HCT116 (cell line): ENCODE measurements around the gene MAP2K6. TPM values are rescaled to one million over a fixed set of nuclear protein-coding genes. Genes with fewer than 3 reads are reported as not detected.

Experiments
- ATAC-seq: fragments of 200-7000 bp; cut with Tn5 transposase; 2 replicates; pipeline ENCODE4 v1.9.1; 2020; ENCODE audit warnings: mild to moderate bottlenecking, moderate library complexity
- BruUV-seq: library from RNA; stranded (reverse); fragments of 400-500 nt; replicated peaks from 2 replicates; lab custom pipeline; 2021; lab: Mats Ljungman, UMichigan
- CTCF ChIA-PET: fragments of 300-600 bp; sonication (Branson Sonifier 250); formaldehyde crosslinking; loops from one replicate; lab custom pipeline; 2021; ENCODE audit warnings: antibody characterized with exemption; lab: Charles Lee
- POLR2A ChIA-PET: fragments of 300-600, 350-600 bp; sonication (Branson Sonifier 250); formaldehyde crosslinking; loops from one replicate; lab custom pipeline; 2021; ENCODE audit warnings: antibody characterized with exemption; lab: Charles Lee
- RAD21 ChIA-PET, 2 experiments: fragments of 300-600 bp; sonication (Branson Sonifier 250); formaldehyde crosslinking; loops; one replicate each; lab custom pipeline; 2023; ENCODE audit warnings: low total read pairs in 2 of 2; ENCODE audit not compliant: uncharacterized antibody in 2 of 2, unreplicated experiment in 2 of 2, low non-redundant PET in 1 of 2; lab: Charles Lee
- DNase-seq: peaks from one replicate; pipeline ENCODE4 v3.0.0-alpha.2; 2010; ENCODE audit warnings: low read depth, low spot score
- H2AFZ ChIP-seq: fragments of 200-600 bp; shearing (Covaris generic), sonication (generic); 2 replicates; pipeline ENCODE4 v1.6.1; 2017; ENCODE audit warnings: low read depth, mixed run types, mixed read lengths, antibody characterized with exemption, low read length; ENCODE audit not compliant: poor library complexity, severe bottlenecking
- H3K27ac ChIP-seq: 2 replicates; pipeline ENCODE4 v1.5.1; 2012; ENCODE audit warnings: low read depth, low read length
- H3K27me3 ChIP-seq: fragments of 200-600 bp; sonication (generic); 2 replicates; pipeline ENCODE4 v1.6.1; 2016; ENCODE audit warnings: mixed run types, low read length, mixed read lengths; ENCODE audit not compliant: insufficient read depth
- H3K36me3 ChIP-seq, 2 experiments: fragments of 200-500 bp in 1 of 2; fragments of 200-600 bp in 1 of 2; sonication (Bioruptor generic) in 1 of 2; sonication (generic) in 1 of 2; 2 replicates each; pipeline versions ENCODE4 v1.5.1 to v1.6.1; 2014 to 2016; ENCODE audit warnings: low read length in 2 of 2, inconsistent platforms in 1 of 2, mixed read lengths in 1 of 2, mixed run types in 1 of 2; ENCODE audit not compliant: insufficient read depth in 2 of 2, control insufficient read depth in 1 of 2
- H3K4me1 ChIP-seq, 2 experiments: fragments of 200-600 bp in 1 of 2; sonication (generic) in 1 of 2; 2 replicates each; pipeline versions ENCODE4 v1.5.1 to v1.6.1; 2012 to 2017; ENCODE audit warnings: low read length in 2 of 2, inconsistent platforms in 1 of 2, mild to moderate bottlenecking in 1 of 2, mixed read lengths in 1 of 2, mixed run types in 1 of 2, moderate library complexity in 1 of 2; ENCODE audit not compliant: insufficient read depth in 2 of 2, control insufficient read depth in 1 of 2
- H3K4me2 ChIP-seq: fragments of 200-600 bp; sonication (generic); 2 replicates; pipeline ENCODE4 v1.6.1; 2017; ENCODE audit warnings: mixed run types, low read length, mixed read lengths
- H3K4me3 ChIP-seq, 2 experiments: fragments of 200-600 bp in 1 of 2; sonication (generic) in 1 of 2; replicated peaks in 1 of 2; 2 replicates each; pipeline ENCODE4 v1.5.1; 2011 to 2016; ENCODE audit warnings: low read length in 2 of 2, control low read depth in 1 of 2, low read depth in 1 of 2, mild to moderate bottlenecking in 1 of 2, mixed read lengths in 1 of 2, mixed run types in 1 of 2
- H3K79me2 ChIP-seq: fragments of 200-600 bp; sonication (generic); 2 replicates; pipeline ENCODE4 v1.6.1; 2017; ENCODE audit warnings: mild to moderate bottlenecking, mixed run types, low read length, moderate library complexity, mixed read lengths; ENCODE audit not compliant: insufficient read depth
- H3K9ac ChIP-seq: fragments of 200-600 bp; sonication (generic); 2 replicates; pipeline ENCODE4 v1.6.1; 2016; ENCODE audit warnings: low read length, mixed read lengths
- H3K9me2 ChIP-seq: fragments of 200-600 bp; sonication (generic), shearing (Covaris generic); 2 replicates; pipeline ENCODE4 v1.6.1; 2017; ENCODE audit warnings: mixed run types, mild to moderate bottlenecking, moderate library complexity; ENCODE audit not compliant: insufficient read depth
- H3K9me3 ChIP-seq, 2 experiments: fragments of 200-500 bp in 1 of 2; fragments of 200-600 bp in 1 of 2; sonication (Bioruptor generic) in 1 of 2; sonication (generic) in 1 of 2; 2 replicates each; pipeline ENCODE4 v1.6.1; 2014 to 2017; ENCODE audit warnings: low read length in 2 of 2, mixed read lengths in 2 of 2, inconsistent platforms in 1 of 2, low read depth in 1 of 2, mild to moderate bottlenecking in 1 of 2, mixed run types in 1 of 2, moderate library complexity in 1 of 2; ENCODE audit not compliant: control insufficient read depth in 1 of 2, insufficient read depth in 1 of 2
- H4K20me1 ChIP-seq: fragments of 200-600 bp; sonication (generic), shearing (Covaris generic); 2 replicates; pipeline ENCODE4 v1.6.1; 2017; ENCODE audit warnings: mixed run types, mild to moderate bottlenecking, moderate library complexity; ENCODE audit not compliant: insufficient read depth
- CEBPB ChIP-seq: IDR thresholded peaks from 2 replicates; pipeline ENCODE4 v1.6.1; 2012; ENCODE audit warnings: low read depth
- CTCF ChIP-seq, 3 experiments: fragments of 200-600 bp in 1 of 3; sonication (generic) in 1 of 3; IDR thresholded peaks in 2 of 3; conservative IDR thresholded peaks in 1 of 3; 2 replicates each; pipeline ENCODE4 v1.5.1; 2012 to 2017; ENCODE audit warnings: low read depth in 2 of 3, low read length in 2 of 3, antibody characterized with exemption in 1 of 3, borderline replicate concordance in 1 of 3, control low read depth in 1 of 3, mild to moderate bottlenecking in 1 of 3, mixed read lengths in 1 of 3, mixed run types in 1 of 3, moderate library complexity in 1 of 3; ENCODE audit not compliant: insufficient read depth in 1 of 3
- EZH2 ChIP-seq: fragments of 200-600 bp; sonication (generic); IDR thresholded peaks from 2 replicates; pipeline ENCODE4 v1.6.1; 2017; ENCODE audit warnings: antibody characterized with exemption, mixed run types
- EZH2phosphoT487 ChIP-seq: fragments of 200-600 bp; IDR thresholded peaks from 2 replicates; pipeline ENCODE4 v1.6.1; 2018; ENCODE audit warnings: antibody characterized with exemption, borderline replicate concordance
- JUND ChIP-seq: IDR thresholded peaks from 2 replicates; pipeline ENCODE4 v1.6.1; 2012
- POLR2A ChIP-seq: IDR thresholded peaks from 2 replicates; pipeline ENCODE4 v1.7.0; 2011; ENCODE audit warnings: borderline replicate concordance; ENCODE audit not compliant: insufficient read depth, insufficient read length; ENCODE audit errors: extremely low read depth
- POLR2AphosphoS5 ChIP-seq: IDR thresholded peaks from 2 replicates; pipeline ENCODE4 v1.6.1; 2011; ENCODE audit warnings: mild to moderate bottlenecking, low read depth, low read length, moderate library complexity
- SRF ChIP-seq: IDR thresholded peaks from 2 replicates; pipeline ENCODE4 v1.6.1; 2012; ENCODE audit warnings: low read depth
- intact Hi-C: fragments of 100-400 bp; cut with micrococcal nuclease; formaldehyde crosslinking; loops from 2 replicates; pipeline ENCODE4 v1.10.0; 2022
- total RNA-seq: library from RNA; stranded (reverse); gene quantifications from one replicate; pipeline ENCODE4 v1.2.1, GENCODE V29; 2021; ENCODE audit not compliant: unreplicated experiment
- TF ChIP-seq, protein P1 (sequence below): IDR thresholded peaks from 2 replicates; pipeline ENCODE4 v1.6.1; 2012

The MAP2K6 gene
- total RNA-seq, 1 experiment from 2014 or later = 0.22 TPM

- Histone ChIP-seq H3K4me2 (no peak overlapping the region), H3K36me3 (no peaks in the 10 kb centered on the region), H3K79me2 (no peaks in the 10 kb centered on the region), H3K9me2 (no peaks in the 10 kb centered on the region), H3K4me1 (no peaks in the 10 kb centered on the region), H4K20me1 (no peaks in the 10 kb centered on the region), H3K4me3 (no peak overlapping the region), H3K9me3 (no peaks in the 10 kb centered on the region), H3K27me3 (peaks cover 4% of the 10 kb centered on the region; the same call in 1 of the 2 replicates), H2AFZ (no peak overlapping the region), H3K9ac (no peak overlapping the region), H3K27ac (no peak overlapping the region)
- ChIA-PET RAD21 (no interaction called here), POLR2A (no interaction called here), CTCF (interaction anchor here (3.3 kb wide), 1 partner anchor 11 kb away, joined by 22 read pairs; no protein-coding TSS in a partner anchor)
- BruUV-seq = no TSS peak
- TF ChIP-seq, protein P1, sequence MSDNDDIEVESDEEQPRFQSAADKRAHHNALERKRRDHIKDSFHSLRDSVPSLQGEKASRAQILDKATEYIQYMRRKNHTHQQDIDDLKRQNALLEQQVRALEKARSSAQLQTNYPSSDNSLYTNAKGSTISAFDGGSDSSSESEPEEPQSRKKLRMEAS = no peak
- TF ChIP-seq EZH2phosphoT487 = no peak
- TF ChIP-seq POLR2AphosphoS5 = no peak
- no peak for TF ChIP-seq CEBPB
- no peak for TF ChIP-seq JUND
- TF ChIP-seq SRF = no peak
- TF ChIP-seq POLR2A = no peak
- no peak for TF ChIP-seq CTCF (IDR thresholded peaks at IDR 0.05 in 2 of 3, conservative IDR thresholded peaks at IDR 0.05 in 1 of 3; ENCODE audit: borderline replicate concordance in 1 of 3, insufficient read depth in 1 of 3, low read depth in 2 of 3, low read length in 2 of 3)
- no peak for TF ChIP-seq EZH2
- ATAC-seq = no peak
- DNase-seq = no peak
- intact Hi-C loops = no loop called here
These were observed 181.6 kb downstream of the MAP2K6 start for GRCh38 chr17:69596141-69596540.
